SK-N-SH (cell line): ENCODE measurements around the gene GIGYF1. TPM values are rescaled to one million over a fixed set of nuclear protein-coding genes. Genes with fewer than 3 reads are reported as not detected.

Experiments used
- CTCF ChIA-PET: fragments of 300-600, 350-600 bp; formaldehyde crosslinking; extraction: SDS; loops from one replicate; lab custom pipeline; 2021; lab: Yijun Ruan, JAX
- POLR2A ChIA-PET: fragments of 350-600 bp; sonication (Branson Sonifier 250); formaldehyde crosslinking; extraction: SDS; loops from one replicate; lab custom pipeline; 2020; ENCODE audit warnings: antibody characterized with exemption, inconsistent platforms; lab: Yijun Ruan, JAX
- DNase-seq: peaks from one replicate; pipeline ENCODE4 v3.0.0; 2012
- H2AFZ ChIP-seq: fragments of 200-600 bp; sonication (generic); 2 replicates; pipeline ENCODE4 v1.8.1; 2016; ENCODE audit warnings: antibody characterized with exemption, mild to moderate bottlenecking, low read depth
- H3F3A ChIP-seq: fragments of 200-600 bp; sonication (generic); replicated peaks from 2 replicates; pipeline ENCODE3; 2016; ENCODE audit warnings: antibody characterized with exemption, mild to moderate bottlenecking; ENCODE audit not compliant: insufficient read depth
- H3K27ac ChIP-seq, 2 experiments: fragments of 200-500 bp in 1 of 2; fragments of 200-600 bp in 1 of 2; sonication (Bioruptor generic) in 1 of 2; sonication (generic), shearing (Covaris generic) in 1 of 2; 2 replicates each; pipeline versions ENCODE4 v1.5.1 to v1.6.1; 2014 to 2016; ENCODE audit warnings: low read depth in 2 of 2, inconsistent platforms in 1 of 2, low read length in 1 of 2, mild to moderate bottlenecking in 1 of 2, mixed read lengths in 1 of 2
- H3K27me3 ChIP-seq: fragments of 200-600 bp; sonication (generic), shearing (Covaris generic); 2 replicates; pipeline ENCODE4 v1.6.1; 2016; ENCODE audit warnings: mixed run types; ENCODE audit not compliant: insufficient read depth
- H3K36me3 ChIP-seq, 2 experiments: fragments of 200-500 bp in 1 of 2; fragments of 200-600 bp in 1 of 2; sonication (Bioruptor generic) in 1 of 2; sonication (generic) in 1 of 2; replicated peaks in 1 of 2; 2 replicates each; pipeline versions ENCODE3 to v1.5.1; 2014 to 2016; ENCODE audit warnings: low read length in 1 of 2, mild to moderate bottlenecking in 1 of 2; ENCODE audit not compliant: insufficient read depth in 2 of 2, control insufficient read depth in 1 of 2
- H3K4me1 ChIP-seq, 2 experiments: fragments of 200-500 bp in 1 of 2; fragments of 200-600 bp in 1 of 2; sonication (Bioruptor generic) in 1 of 2; sonication (generic), shearing (Covaris generic) in 1 of 2; 2 replicates each; pipeline versions ENCODE4 v1.5.1 to v1.6.1; 2014 to 2016; ENCODE audit warnings: low read depth in 1 of 2, low read length in 1 of 2, mixed run types in 1 of 2; ENCODE audit not compliant: insufficient read depth in 2 of 2, control insufficient read depth in 1 of 2
- H3K4me2 ChIP-seq: fragments of 200-600 bp; sonication (generic), shearing (Covaris generic); 2 replicates; pipeline ENCODE4 v1.6.1; 2017; ENCODE audit warnings: mixed run types
- H3K4me3 ChIP-seq, 2 experiments: fragments of 200-500 bp in 1 of 2; fragments of 200-600 bp in 1 of 2; sonication (Bioruptor generic) in 1 of 2; sonication (generic), shearing (Covaris generic) in 1 of 2; 2 replicates each; pipeline versions ENCODE4 v1.5.1 to v1.8.1; 2014 to 2016; ENCODE audit warnings: low read depth in 2 of 2, inconsistent platforms in 1 of 2, low read length in 1 of 2, mild to moderate bottlenecking in 1 of 2, mixed read lengths in 1 of 2, moderate library complexity in 1 of 2
- H3K79me2 ChIP-seq: fragments of 200-600 bp; sonication (generic); 2 replicates; pipeline ENCODE4 v1.8.1; 2017; ENCODE audit warnings: mild to moderate bottlenecking; ENCODE audit not compliant: insufficient read depth
- H3K9ac ChIP-seq: fragments of 200-600 bp; sonication (generic); 2 replicates; pipeline ENCODE4 v1.6.1; 2017; ENCODE audit warnings: mixed run types
- H3K9me2 ChIP-seq: fragments of 200-600 bp; sonication (generic); 2 replicates; pipeline ENCODE4 v1.6.1; 2017; ENCODE audit warnings: mixed run types
- H3K9me3 ChIP-seq: fragments of 200-600 bp; sonication (generic); 2 replicates; pipeline ENCODE4 v1.6.1; 2017; ENCODE audit warnings: mixed run types, mild to moderate bottlenecking, moderate library complexity
- H4K20me1 ChIP-seq: fragments of 200-600 bp; sonication (generic); 2 replicates; pipeline ENCODE4 v1.6.1; 2017; ENCODE audit warnings: mild to moderate bottlenecking, mixed run types; ENCODE audit not compliant: insufficient read depth
- CTCF ChIP-seq: fragments of 200-600 bp; sonication (generic); IDR thresholded peaks from 2 replicates; pipeline ENCODE4 v1.6.1; 2017; ENCODE audit warnings: antibody characterized with exemption, mild to moderate bottlenecking, moderate library complexity
- ELF1 ChIP-seq: IDR thresholded peaks from 2 replicates; pipeline ENCODE4 v1.4.0; 2012
- FOSL2 ChIP-seq: IDR thresholded peaks from 2 replicates; pipeline ENCODE4 v1.4.0; 2012; ENCODE audit warnings: low read depth, mild to moderate bottlenecking, moderate library complexity, borderline replicate concordance
- FOXJ3 ChIP-seq: sonication (generic); formaldehyde crosslinking; IDR thresholded peaks from 2 replicates; pipeline ENCODE4 v1.5.1; 2020; ENCODE audit warnings: mild to moderate bottlenecking, missing genetic modification reagents
- FOXM1 ChIP-seq: IDR thresholded peaks from 2 replicates; pipeline ENCODE4 v1.4.0; 2012; ENCODE audit warnings: low read depth, mild to moderate bottlenecking
- IRF3 ChIP-seq: fragments of 150-350 bp; IDR thresholded peaks from 2 replicates; pipeline ENCODE4 v1.6.1; 2016; ENCODE audit warnings: mild to moderate bottlenecking, low read depth, low read length
- JUND ChIP-seq: IDR thresholded peaks from 2 replicates; pipeline ENCODE4 v1.4.0; 2012
- NRF1 ChIP-seq: IDR thresholded peaks from 2 replicates; pipeline ENCODE4 v1.6.1; 2012; ENCODE audit warnings: low read depth, mild to moderate bottlenecking, low read length
- PBX3 ChIP-seq: IDR thresholded peaks from 2 replicates; pipeline ENCODE4; 2012
- RAD21 ChIP-seq: IDR thresholded peaks from 2 replicates; pipeline ENCODE4 v1.6.1; 2012; ENCODE audit warnings: mild to moderate bottlenecking, low read length
- RCOR1 ChIP-seq: fragments of 150-350 bp; IDR thresholded peaks from 2 replicates; pipeline ENCODE4 v1.6.1; 2017; ENCODE audit warnings: antibody characterized with exemption, low read length
- SIN3A ChIP-seq: IDR thresholded peaks from 2 replicates; pipeline ENCODE4 v1.6.1; 2012; ENCODE audit warnings: low read depth, mild to moderate bottlenecking, low read length, moderate library complexity, borderline replicate concordance
- TEAD4 ChIP-seq: IDR thresholded peaks from 2 replicates; pipeline ENCODE4 v1.4.0; 2012; ENCODE audit warnings: mild to moderate bottlenecking, borderline replicate concordance; ENCODE audit not compliant: insufficient read depth
- USF1 ChIP-seq: IDR thresholded peaks from 2 replicates; pipeline ENCODE4 v1.4.0; 2012; ENCODE audit warnings: low read depth, borderline replicate concordance
- USF2 ChIP-seq: fragments of 150-350 bp; IDR thresholded peaks from 2 replicates; pipeline ENCODE4 v1.6.1; 2017; ENCODE audit warnings: antibody characterized with exemption, low read length, low read depth, borderline replicate concordance
- WGBS: methylation state at CpG from one replicate; pipeline ENCODE4 v1.1.6; 2017; ENCODE audit warnings: low lambda C conversion rate; 5-methylcytosine and 5-hydroxymethylcytosine counted together
- polyA plus RNA-seq, 3 experiments: library from polyadenylated mRNA; depleted of rRNA; stranded (reverse); fragments of >200 nt; gene quantifications; 2 replicates each; pipeline ENCODE4 v1.2.3, GENCODE V29; 2012

GIGYF1 gene
- polyA plus RNA-seq, 1 of the 3 experiments (the other 2 are of a cell fraction), result 19.4 TPM

- Histone ChIP-seq H3K9me2 (no peaks in the 10 kb centered on the region), H3K9ac (no peak overlapping the region), H3K27me3 (peaks cover 11% of the 10 kb centered on the region; the same call in 1 of the 2 replicates), H3F3A (peaks cover 29% of the 10 kb centered on the region), H3K27ac (no peak overlapping the region), H3K36me3 (peaks cover 0 to under 1% of the 10 kb centered on the region in 2 experiments), H3K4me1 (peaks cover 18% of the 10 kb centered on the region in 2 experiments), H3K4me2 (no peak overlapping the region), H3K79me2 (peaks cover 25% of the 10 kb centered on the region), H2AFZ (no peak overlapping the region), H3K4me3 (no peak overlapping the region), H4K20me1 (peaks cover 23% of the 10 kb centered on the region), H3K9me3 (no peaks in the 10 kb centered on the region)
- TF ChIP-seq RCOR1, result no peak
- no peak for TF ChIP-seq NRF1
- TF ChIP-seq CTCF, result no peak
- TF ChIP-seq ELF1, result no peak
- TF ChIP-seq USF2, result no peak
- no peak for TF ChIP-seq FOXJ3 (CRISPR knock-in tag)
- no peak for TF ChIP-seq IRF3
- no peak for TF ChIP-seq FOSL2
- TF ChIP-seq USF1, result no peak
- TF ChIP-seq PBX3, result no peak
- no peak for TF ChIP-seq JUND
- no peak for TF ChIP-seq TEAD4
- TF ChIP-seq SIN3A, result no peak
- TF ChIP-seq RAD21, result no peak
- no peak for TF ChIP-seq FOXM1
- POLR2A ChIA-PET, result interaction anchor here (0.9 kb wide), 1 partner anchor 10 kb away, joined by 5 read pairs; the partner anchor contains the start of gene POP7
- DNase-seq, result no peak
- 59% methylated on average over 6 of the region's 6 CpGs for WGBS
- CTCF ChIA-PET, result interaction anchor here (2.2 to 11.0 kb wide), 5 partner anchors 8 to 156 kb away, joined by 7 to 227 read pairs (median 108); partner anchors contain the start of genes POP7 and SLC12A9
Measured at GRCh38 chr7:100696123-100696521, 2.1 kb upstream of the GIGYF1 start.
